GM23338 (cell line): ENCODE data around the gene ITGB2. TPM values are rescaled to one million over a fixed set of nuclear protein-coding genes. Genes with fewer than 3 reads are reported as not detected.

ENCODE experiments used
- ATAC-seq: fragments of 200-7000 bp; cut with Tn5 transposase; 3 replicates; pipeline ENCODE4 v1.9.1; 2020
- DNase-seq: peaks from one replicate; pipeline ENCODE4 v3.0.0-alpha.2; 2015; ENCODE audit warnings: low spot score
- H2AFZ ChIP-seq: fragments of 200-600 bp; sonication (generic); 2 replicates; pipeline ENCODE4 v1.8.0; 2016; ENCODE audit warnings: antibody characterized with exemption, mild to moderate bottlenecking, moderate library complexity
- H3F3A ChIP-seq: fragments of 200-600 bp; sonication (generic); replicated peaks from 2 replicates; pipeline ENCODE4 v1.8.0; 2017; ENCODE audit warnings: antibody characterized with exemption, mixed run types, low read depth
- H3K27ac ChIP-seq: fragments of 200-600 bp; sonication (generic); 2 replicates; pipeline ENCODE4 v1.6.1; 2016; ENCODE audit warnings: low read depth
- H3K27me3 ChIP-seq: fragments of 200-600 bp; sonication (generic); 2 replicates; pipeline ENCODE4 v1.8.0; 2016; ENCODE audit warnings: mild to moderate bottlenecking, mixed run types, moderate library complexity; ENCODE audit not compliant: insufficient read depth
- H3K36me3 ChIP-seq: fragments of 200-600 bp; sonication (generic); 2 replicates; pipeline ENCODE4 v1.8.0; 2016; ENCODE audit warnings: mild to moderate bottlenecking; ENCODE audit not compliant: insufficient read depth
- H3K4me1 ChIP-seq: fragments of 200-600 bp; sonication (generic); 2 replicates; pipeline ENCODE4 v1.8.0; 2016; ENCODE audit warnings: mild to moderate bottlenecking, moderate library complexity; ENCODE audit not compliant: insufficient read depth
- H3K4me2 ChIP-seq: fragments of 200-600 bp; sonication (generic); 2 replicates; pipeline ENCODE4 v1.7.1; 2017; ENCODE audit warnings: mixed run types
- H3K4me3 ChIP-seq: fragments of 200-600 bp; sonication (generic); 2 replicates; pipeline ENCODE4 v1.6.1; 2016; ENCODE audit warnings: mixed run types
- H3K79me2 ChIP-seq: fragments of 200-600 bp; sonication (generic); replicated peaks from 2 replicates; pipeline ENCODE4 v1.8.0; 2017; ENCODE audit warnings: mild to moderate bottlenecking; ENCODE audit not compliant: insufficient read depth
- H3K9me2 ChIP-seq: fragments of 200-600 bp; sonication (generic); 2 replicates; pipeline ENCODE4 v1.8.0; 2017; ENCODE audit not compliant: insufficient read depth
- H4K20me1 ChIP-seq: fragments of 200-600 bp; sonication (generic); replicated peaks from 2 replicates; pipeline ENCODE4 v1.8.0; 2017; ENCODE audit warnings: mild to moderate bottlenecking; ENCODE audit not compliant: insufficient read depth
- H3K27ac Mint-ChIP-seq: 2 replicates; pipeline ENCODE4 v1.8.0; 2020; ENCODE audit warnings: inconsistent platforms, mild to moderate bottlenecking, moderate library complexity, mixed read lengths
- H3K27me3 Mint-ChIP-seq: 3 replicates; pipeline ENCODE4 v1.8.0; 2022; ENCODE audit warnings: low read depth, mild to moderate bottlenecking, moderate library complexity, mixed read lengths, inconsistent platforms; ENCODE audit not compliant: insufficient read depth, poor library complexity
- H3K36me3 Mint-ChIP-seq: 3 replicates; pipeline ENCODE4 v1.8.0; 2021; ENCODE audit warnings: low read depth, mild to moderate bottlenecking, inconsistent platforms, moderate library complexity, mixed read lengths
- H3K4me1 Mint-ChIP-seq: 3 replicates; pipeline ENCODE4 v1.8.0; 2020; ENCODE audit warnings: mild to moderate bottlenecking, inconsistent platforms, mixed read lengths
- H3K4me3 Mint-ChIP-seq: 3 replicates; pipeline ENCODE4 v1.8.0; 2021; ENCODE audit warnings: moderate library complexity, mild to moderate bottlenecking, inconsistent platforms, mixed read lengths
- H3K9me3 Mint-ChIP-seq: 3 replicates; pipeline ENCODE4 v1.8.0; 2020; ENCODE audit warnings: moderate library complexity, mild to moderate bottlenecking, inconsistent platforms, mixed read lengths
- CTCF ChIP-seq, 2 experiments: fragments of 200-600 bp in 1 of 2; sonication (generic) in 1 of 2; conservative IDR thresholded peaks; 2 replicates each; pipeline versions ENCODE4 v1.5.1 to v1.6.1; 2016 to 2017; ENCODE audit warnings: antibody characterized with exemption in 2 of 2, low read depth in 2 of 2, mild to moderate bottlenecking in 2 of 2, moderate library complexity in 1 of 2
- EZH2 ChIP-seq: fragments of 200-600 bp; sonication (generic); IDR thresholded peaks from one replicate; pipeline ENCODE4 v1.8.0; 2017; ENCODE audit warnings: antibody characterized with exemption, mild to moderate bottlenecking, low read depth; ENCODE audit not compliant: unreplicated experiment
- JUNB ChIP-seq: IDR thresholded peaks from one replicate; pipeline ENCODE4 v1.6.1; 2016; ENCODE audit warnings: antibody characterized with exemption; ENCODE audit not compliant: unreplicated experiment
- NANOG ChIP-seq: IDR thresholded peaks from 2 replicates; pipeline ENCODE4 v1.6.1; 2016; ENCODE audit warnings: antibody characterized with exemption, borderline replicate concordance
- STAT1 ChIP-seq: IDR thresholded peaks from one replicate; pipeline ENCODE4 v1.6.1; 2016; ENCODE audit warnings: antibody characterized with exemption; ENCODE audit not compliant: unreplicated experiment
- ZNF331 ChIP-seq: fragments of 250-450 bp; sonication (Bioruptor Pico); IDR thresholded peaks from 2 replicates; pipeline ENCODE4 v1.5.0; 2020; ENCODE audit warnings: low read depth, mild to moderate bottlenecking, moderate library complexity
- ZNF462 ChIP-seq: fragments of 250-450 bp; sonication (Bioruptor Pico); IDR thresholded peaks from 2 replicates; pipeline ENCODE4 v1.5.0; 2020; ENCODE audit warnings: mild to moderate bottlenecking, moderate library complexity
- polyA plus RNA-seq: library from polyadenylated mRNA; unstranded; fragments of >200 nt; fragmentation: Nextera tagmentation; extraction: Ambion mirVana; gene quantifications from 2 replicates; pipeline ENCODE4 v1.2.1, GENCODE V29; 2016
- total RNA-seq: library from RNA; depleted of rRNA; stranded (reverse); fragments of >200 nt; shearing (Covaris generic); gene quantifications from 2 replicates; pipeline ENCODE4 v1.2.3, GENCODE V29; 2014

Gene ITGB2
- total and polyA plus RNA-seq, 2 experiments from 2014 or later: 0.44 to 0.63 TPM

GRCh38 chr21:44953628-44954021 lies 32.9 kb upstream of the ITGB2 start (continued):
- TF ChIP-seq ZNF462 (CRISPR knock-in tag) (no peak), EZH2 (no peak), STAT1 (no peak), NANOG (no peak)

- Histone ChIP-seq H3F3A (no peaks in the 10 kb centered on the region), H4K20me1 (peaks cover 32% of the 10 kb centered on the region), H3K4me2 (no peak overlapping the region), H3K27me3 (no peaks in the 10 kb centered on the region), H3K27ac (no peak overlapping the region), H3K9me2 (no peaks in the 10 kb centered on the region), H3K36me3 (no peaks in the 10 kb centered on the region; the same call in 1 of the 2 replicates), H3K79me2 (peaks cover 77% of the 10 kb centered on the region), H3K4me1 (no peaks in the 10 kb centered on the region), H2AFZ (no peak overlapping the region), H3K4me3 (no peak overlapping the region)
- H3K9me3 Mint-ChIP-seq: no peaks in the 10 kb centered on the region
- peaks cover 6% of the 10 kb centered on the region for H3K4me1 Mint-ChIP-seq
- ATAC-seq: no peak
- DNase-seq: no peak
- H3K4me3 Mint-ChIP-seq: no peak overlapping the region
- H3K27ac Mint-ChIP-seq: no peak overlapping the region
- no peak for TF ChIP-seq ZNF331 (CRISPR knock-in tag)
- TF ChIP-seq CTCF (conservative IDR thresholded peaks at IDR 0.05; ENCODE audit: low read depth in 2 of 2): no peak
- no peak for TF ChIP-seq JUNB
- no peak for TF ChIP-seq NANOG
- peaks cover 14% of the 10 kb centered on the region for H3K27me3 Mint-ChIP-seq
- H3K36me3 Mint-ChIP-seq: peaks cover 25% of the 10 kb centered on the region
Measured at GRCh38 chr21:44952929-44953627, 32.4 kb upstream of the ITGB2 start.
